ENCODE data around the gene ZNF391. TPM values are rescaled to one million over a fixed set of nuclear protein-coding genes. Genes with fewer than 3 reads are reported as not detected.
"Not testable (repeated sequence)": the region's sequence is repeated elsewhere in the genome, so short reads cannot be mapped to it uniquely, and the experiment has no call there.

ZNF391 gene
- total RNA-seq, 1 experiment from 2014 or later = 4.6 TPM

GRCh38 chr6:27368202-27368601 lies 20.4 kb upstream of the ZNF391 start:
- Mint-ChIP-seq H3K27ac (ENCODE audit: unreplicated experiment) (no peak overlapping the region), H3K36me3 (ENCODE audit: insufficient read depth, unreplicated experiment) (no peaks in the 10 kb centered on the region), H3K27me3 (ENCODE audit: unreplicated experiment) (no peaks in the 10 kb centered on the region), H3K4me3 (ENCODE audit: low read depth, unreplicated experiment) (no peak overlapping the region), H3K4me1 (ENCODE audit: low read depth, unreplicated experiment) (no peaks in the 10 kb centered on the region), H3K9me3 (ENCODE audit: low read depth, unreplicated experiment) (peaks cover 16% of the 10 kb centered on the region)
- TF ChIP-seq, protein P1, sequence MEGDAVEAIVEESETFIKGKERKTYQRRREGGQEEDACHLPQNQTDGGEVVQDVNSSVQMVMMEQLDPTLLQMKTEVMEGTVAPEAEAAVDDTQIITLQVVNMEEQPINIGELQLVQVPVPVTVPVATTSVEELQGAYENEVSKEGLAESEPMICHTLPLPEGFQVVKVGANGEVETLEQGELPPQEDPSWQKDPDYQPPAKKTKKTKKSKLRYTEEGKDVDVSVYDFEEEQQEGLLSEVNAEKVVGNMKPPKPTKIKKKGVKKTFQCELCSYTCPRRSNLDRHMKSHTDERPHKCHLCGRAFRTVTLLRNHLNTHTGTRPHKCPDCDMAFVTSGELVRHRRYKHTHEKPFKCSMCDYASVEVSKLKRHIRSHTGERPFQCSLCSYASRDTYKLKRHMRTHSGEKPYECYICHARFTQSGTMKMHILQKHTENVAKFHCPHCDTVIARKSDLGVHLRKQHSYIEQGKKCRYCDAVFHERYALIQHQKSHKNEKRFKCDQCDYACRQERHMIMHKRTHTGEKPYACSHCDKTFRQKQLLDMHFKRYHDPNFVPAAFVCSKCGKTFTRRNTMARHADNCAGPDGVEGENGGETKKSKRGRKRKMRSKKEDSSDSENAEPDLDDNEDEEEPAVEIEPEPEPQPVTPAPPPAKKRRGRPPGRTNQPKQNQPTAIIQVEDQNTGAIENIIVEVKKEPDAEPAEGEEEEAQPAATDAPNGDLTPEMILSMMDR (IDR thresholded peaks at IDR 0.05; ENCODE audit: unreplicated experiment) = no peak
- intact Hi-C loops (cut with micrococcal nuclease; ENCODE audit: unreplicated experiment) = no loop called here
- no peak for DNase-seq
- CTCF ChIA-PET = no interaction called here
- no TSS peak for BruUV-seq (replicated peaks)

DNA sequence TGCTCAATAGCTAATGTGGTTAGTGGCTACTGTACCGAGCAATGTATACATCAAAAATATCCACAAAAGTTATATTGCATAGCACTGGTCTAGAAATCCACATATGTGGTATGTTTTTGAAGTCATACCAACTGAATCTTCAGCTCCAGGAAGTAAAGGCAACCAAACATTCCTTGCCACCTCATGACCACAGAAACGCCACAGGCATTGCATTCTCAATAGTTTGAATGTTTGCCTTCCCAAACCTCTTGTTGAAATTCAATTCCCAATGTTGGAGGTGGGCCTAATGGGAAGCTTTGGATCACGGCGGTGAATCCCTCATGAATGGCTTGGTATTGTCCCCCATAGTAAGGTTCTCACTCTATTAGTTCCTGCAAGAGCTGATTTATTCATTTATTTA lies 18.2 kb upstream of the ZNF391 start:
- TF ChIP-seq, protein P1 (IDR thresholded peaks at IDR 0.05; ENCODE audit: unreplicated experiment) = no peak
- no peak overlapping the region for H3K27ac Mint-ChIP-seq (ENCODE audit: unreplicated experiment)
- H3K4me1 Mint-ChIP-seq (ENCODE audit: low read depth, unreplicated experiment) = peaks cover 11% of the 10 kb centered on the region
- DNase-seq = no peak
- intact Hi-C loops (cut with micrococcal nuclease; ENCODE audit: unreplicated experiment) = loop anchor here (10.0 kb wide), 2 partner anchors 156 to 186 kb away; no protein-coding TSS in a partner anchor
- H3K4me3 Mint-ChIP-seq (ENCODE audit: low read depth, unreplicated experiment) = no peak overlapping the region
- no peaks in the 10 kb centered on the region for H3K27me3 Mint-ChIP-seq (ENCODE audit: unreplicated experiment)
- peaks cover 16% of the 10 kb centered on the region for H3K9me3 Mint-ChIP-seq (ENCODE audit: low read depth, unreplicated experiment)
- peaks cover 17% of the 10 kb centered on the region for H3K36me3 Mint-ChIP-seq (ENCODE audit: insufficient read depth, unreplicated experiment)
- CTCF ChIA-PET = no interaction called here
- no TSS peak for BruUV-seq (replicated peaks)

GRCh38 chr6:27374824-27375612 lies 13.5 kb upstream of the ZNF391 start:
- peak; percentile 86 for DNase-seq
- BruUV-seq (replicated peaks) = no TSS peak
- Mint-ChIP-seq H3K4me1 (ENCODE audit: low read depth, unreplicated experiment) (peaks cover 11% of the 10 kb centered on the region), H3K36me3 (ENCODE audit: insufficient read depth, unreplicated experiment) (peaks cover 18% of the 10 kb centered on the region), H3K9me3 (ENCODE audit: low read depth, unreplicated experiment) (peaks cover 3% of the 10 kb centered on the region), H3K27me3 (ENCODE audit: unreplicated experiment) (no peaks in the 10 kb centered on the region), H3K27ac (ENCODE audit: unreplicated experiment) (peak overlapping the region; percentile 51), H3K4me3 (ENCODE audit: low read depth, unreplicated experiment) (peak overlapping the region; percentile 85)
- intact Hi-C loops (cut with micrococcal nuclease; ENCODE audit: unreplicated experiment) = loop anchor here (10.0 kb wide), 2 partner anchors 160 to 190 kb away; no protein-coding TSS in a partner anchor
- CTCF ChIA-PET = interaction anchor here (0.6 kb wide), 3 partner anchors 309 to 1191 kb away, joined by 3 to 8 read pairs (median 3); no protein-coding TSS in a partner anchor
- TF ChIP-seq, protein P1 (IDR thresholded peaks at IDR 0.05; ENCODE audit: unreplicated experiment) = no peak

DNA sequence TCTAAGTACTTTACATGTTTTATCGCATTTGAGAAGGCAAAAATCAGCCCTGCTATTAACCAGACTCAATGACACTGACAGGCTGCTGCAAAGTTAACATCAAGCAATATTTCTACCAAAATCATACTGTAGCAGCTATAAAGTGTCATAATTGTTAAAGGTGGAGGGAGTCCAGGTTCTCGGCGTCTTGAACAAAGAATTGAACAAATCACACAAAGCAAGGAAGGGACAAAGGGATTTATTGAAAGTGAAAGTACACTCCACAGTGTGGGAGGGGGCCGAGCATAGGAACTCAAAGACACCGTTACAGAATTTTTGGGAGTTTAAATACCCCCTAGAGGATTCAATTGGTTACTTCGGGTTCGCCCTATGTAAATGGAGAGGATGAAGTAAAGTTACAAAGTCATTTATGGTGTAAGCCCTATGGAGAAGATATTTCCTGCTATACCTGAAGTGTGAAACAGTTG lies 12.9 kb upstream of the ZNF391 start:
- H3K27ac Mint-ChIP-seq (ENCODE audit: unreplicated experiment) = no peak overlapping the region
- BruUV-seq (replicated peaks) = no TSS peak
- intact Hi-C loops (cut with micrococcal nuclease; ENCODE audit: unreplicated experiment) = loop anchor here (10.0 kb wide), 2 partner anchors 161 to 191 kb away; no protein-coding TSS in a partner anchor
- H3K4me1 Mint-ChIP-seq (ENCODE audit: low read depth, unreplicated experiment) = peaks cover 11% of the 10 kb centered on the region
- no peak for DNase-seq
- CTCF ChIA-PET = no interaction called here
- H3K36me3 Mint-ChIP-seq (ENCODE audit: insufficient read depth, unreplicated experiment) = peaks cover 18% of the 10 kb centered on the region
- TF ChIP-seq, protein P1 (IDR thresholded peaks at IDR 0.05; ENCODE audit: unreplicated experiment) = no peak
- peaks cover 7% of the 10 kb centered on the region for H3K9me3 Mint-ChIP-seq (ENCODE audit: low read depth, unreplicated experiment)
- H3K27me3 Mint-ChIP-seq (ENCODE audit: unreplicated experiment) = no peaks in the 10 kb centered on the region
- peak overlapping the region; percentile 85 for H3K4me3 Mint-ChIP-seq (ENCODE audit: low read depth, unreplicated experiment)

DNA sequence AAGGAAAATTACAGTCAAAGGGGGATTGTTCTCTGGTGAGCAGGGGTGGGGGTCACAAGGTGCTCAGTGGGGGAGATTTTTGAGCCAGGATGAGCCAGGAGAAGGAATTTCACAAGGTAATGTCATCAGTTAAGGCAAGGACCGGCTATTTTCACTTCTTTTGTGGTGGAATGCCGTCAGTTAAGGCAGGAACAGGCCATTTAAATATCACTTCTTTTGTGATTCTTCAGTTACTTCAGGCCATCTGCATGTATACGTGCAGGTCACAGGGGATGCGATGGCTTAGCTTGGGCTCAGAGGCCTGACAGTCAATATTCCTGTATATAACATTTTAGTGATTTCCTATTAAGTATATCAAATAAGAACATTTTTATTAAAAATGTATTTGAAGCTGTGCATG lies 10.2 kb upstream of the ZNF391 start:
- DNase-seq; BruUV-seq (replicated peaks); H3K27me3 Mint-ChIP-seq (ENCODE audit: unreplicated experiment); H3K27ac Mint-ChIP-seq (ENCODE audit: unreplicated experiment); H3K4me3 Mint-ChIP-seq (ENCODE audit: low read depth, unreplicated experiment); H3K9me3 Mint-ChIP-seq (ENCODE audit: low read depth, unreplicated experiment); CTCF ChIA-PET: not testable (repeated sequence)
- intact Hi-C loops (cut with micrococcal nuclease; ENCODE audit: unreplicated experiment) = loop anchor here (10.0 kb wide), 2 partner anchors 164 to 194 kb away; no protein-coding TSS in a partner anchor
- H3K4me1 Mint-ChIP-seq (ENCODE audit: low read depth, unreplicated experiment) = peaks cover 11% of the 10 kb centered on the region
- peaks cover 18% of the 10 kb centered on the region for H3K36me3 Mint-ChIP-seq (ENCODE audit: insufficient read depth, unreplicated experiment)

DNA sequence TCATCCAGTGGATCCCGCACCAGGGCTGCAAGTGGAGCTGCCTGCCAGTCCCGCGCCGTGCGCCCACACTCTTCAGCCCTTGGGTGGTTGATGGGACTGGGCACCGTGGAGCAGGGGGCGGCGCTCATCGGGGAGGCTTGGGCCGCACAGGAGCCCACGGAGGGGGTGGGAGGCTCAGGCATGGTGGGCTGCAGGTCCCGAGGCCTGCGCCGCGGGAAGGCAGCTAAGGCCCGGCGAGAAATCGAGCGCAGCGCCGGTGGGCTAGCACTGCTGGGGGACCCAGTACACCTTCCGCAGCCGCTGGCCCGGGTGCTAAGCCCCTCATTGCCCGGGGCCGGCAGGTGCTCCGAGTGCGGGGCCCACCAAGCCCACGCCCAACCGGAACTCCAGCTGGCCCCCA lies 7.6 kb upstream of the ZNF391 start:
- H3K27ac Mint-ChIP-seq (ENCODE audit: unreplicated experiment); H3K36me3 Mint-ChIP-seq (ENCODE audit: insufficient read depth, unreplicated experiment); intact Hi-C loops (cut with micrococcal nuclease; ENCODE audit: unreplicated experiment); H3K4me1 Mint-ChIP-seq (ENCODE audit: low read depth, unreplicated experiment); H3K4me3 Mint-ChIP-seq (ENCODE audit: low read depth, unreplicated experiment); BruUV-seq (replicated peaks); DNase-seq; H3K27me3 Mint-ChIP-seq (ENCODE audit: unreplicated experiment); CTCF ChIA-PET: not testable (repeated sequence)
- peaks cover 12% of the 10 kb centered on the region for H3K9me3 Mint-ChIP-seq (ENCODE audit: low read depth, unreplicated experiment)
